Esophagus muscularis mucosa (tissue), 3 donors: ENCODE data around the gene CYP2C18.
"Not testable (repeated sequence)": the region's sequence is repeated elsewhere in the genome, so short reads cannot be mapped to it uniquely, and the experiment has no call there.

ENCODE experiments used
- CTCF ChIP-seq, 3 experiments: fragments of 200-600 bp in 2 of 3; fragments of 450-650 bp in 1 of 3; sonication (generic) in 2 of 3; IDR thresholded peaks; one replicate each; pipeline ENCODE4 v1.5.1; 2017 to 2019; ENCODE audit warnings: antibody characterized with exemption in 3 of 3, mild to moderate bottlenecking in 2 of 3, moderate library complexity in 1 of 3
- POLR2A ChIP-seq: fragments of 450-650 bp; IDR thresholded peaks from one replicate; pipeline ENCODE4 v1.6.1; 2017; ENCODE audit warnings: antibody characterized with exemption, moderate library complexity, mild to moderate bottlenecking, low read depth

GRCh38 chr10:94775425-94775824 is 91.9 kb downstream of the CYP2C18 start:
- not testable (repeated sequence) for TF ChIP-seq CTCF (IDR thresholded peaks at IDR 0.05); POLR2A
